AML-193 (cell line): ENCODE data around the gene CENPP.

Experiments used
- DNase-seq, 2 experiments: peaks; one replicate each; lab custom pipeline; 2025; lab: John Stamatoyannopoulos, UW

CENPP gene

GRCh38 chr9:92508018-92508820 is 182.5 kb downstream of the CENPP start:
- no peak for DNase-seq

GRCh38 chr9:92509050-92509449 is 183.3 kb downstream of the CENPP start:
- DNase-seq, result no peak

GRCh38 chr9:92510747-92511146 is 185.0 kb downstream of the CENPP start:
- DNase-seq, result no peak

GRCh38 chr9:92512622-92513021 is 186.9 kb downstream of the CENPP start:
- no peak for DNase-seq

GRCh38 chr9:92513349-92513748 is 187.6 kb downstream of the CENPP start:
- DNase-seq, result no peak

- no peak for DNase-seq
Measured at GRCh38 chr9:92514635-92515034, 188.9 kb downstream of the CENPP start.

- DNase-seq, result no peak
Measured at GRCh38 chr9:92516521-92516920, 190.8 kb downstream of the CENPP start.

- DNase-seq, result no peak
Measured at GRCh38 chr9:92517046-92517445, 191.3 kb downstream of the CENPP start.

GRCh38 chr9:92518199-92518598 is 192.4 kb downstream of the CENPP start:
- no peak for DNase-seq

- DNase-seq, result no peak
Measured at GRCh38 chr9:92520837-92521236, 195.1 kb downstream of the CENPP start.

- DNase-seq, result no peak
Measured at GRCh38 chr9:92522983-92523970, 197.5 kb downstream of the CENPP start.

GRCh38 chr9:92524881-92525280 is 199.1 kb downstream of the CENPP start:
- no peak for DNase-seq

GRCh38 chr9:92525306-92525705 is 199.6 kb downstream of the CENPP start:
- no peak for DNase-seq

- no peak for DNase-seq
Measured at GRCh38 chr9:92527291-92527828, 201.6 kb downstream of the CENPP start.

- no peak for DNase-seq
Measured at GRCh38 chr9:92527832-92528521, 202.2 kb downstream of the CENPP start.

GRCh38 chr9:92528522-92528849 is 202.7 kb downstream of the CENPP start:
- DNase-seq, result no peak

- no peak for DNase-seq
Measured at GRCh38 chr9:92529124-92529523, 203.4 kb downstream of the CENPP start.

GRCh38 chr9:92530893-92531292 is 205.1 kb downstream of the CENPP start:
- DNase-seq, result no peak

- no peak for DNase-seq
Measured at GRCh38 chr9:92534204-92534603, 208.5 kb downstream of the CENPP start.

GRCh38 chr9:92534674-92535073 is 208.9 kb downstream of the CENPP start:
- DNase-seq, result no peak

GRCh38 chr9:92535940-92536850 is 210.4 kb downstream of the CENPP start, which contains the start of gene ECM2:
Gene ECM2 (minus strand): TSS chr9:92535990. CDS start chr9:92522866, 13,124 bp downstream.
- DNase-seq, result no peak
